Stimulated activated CD8-positive, alpha-beta memory T cell treated with anti-CD3 and anti-CD28 coated beads, Interleukin-4, amount 100 ng/mL, for 24 hours (primary cell): ENCODE results near the gene SPATA18.
"Not testable (repeated sequence)": the region's sequence is repeated elsewhere in the genome, so short reads cannot be mapped to it uniquely, and the experiment has no call there.

Experiments
- DNase-seq: peaks from one replicate; pipeline ENCODE4 v3.0.0-alpha.2; 2020; ENCODE audit warnings: low read depth

The SPATA18 gene

DNA sequence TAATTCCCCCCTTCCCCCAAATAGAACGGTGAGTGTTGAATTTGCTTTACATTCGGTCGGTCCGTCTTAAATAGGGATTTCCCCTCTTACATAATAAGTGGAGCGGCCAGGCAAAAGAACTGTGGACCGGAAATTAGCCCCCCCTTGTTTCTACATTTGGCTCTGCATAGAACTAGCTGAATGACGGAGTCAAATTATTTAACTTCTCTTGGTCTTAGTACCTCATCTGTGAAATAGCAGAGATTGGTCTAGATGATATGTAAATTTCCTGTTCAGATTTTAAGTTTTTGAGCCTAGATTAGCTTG lies 1.3 kb downstream of the SPATA18 start:
- DNase-seq: no peak

GRCh38 chr4:52054254-52054653 lies 3.1 kb downstream of the SPATA18 start:
- DNase-seq: no peak

GRCh38 chr4:52057196-52057595 lies 6.1 kb downstream of the SPATA18 start:
- no peak for DNase-seq

GRCh38 chr4:52058275-52058674 lies 7.2 kb downstream of the SPATA18 start:
- no peak for DNase-seq

DNA sequence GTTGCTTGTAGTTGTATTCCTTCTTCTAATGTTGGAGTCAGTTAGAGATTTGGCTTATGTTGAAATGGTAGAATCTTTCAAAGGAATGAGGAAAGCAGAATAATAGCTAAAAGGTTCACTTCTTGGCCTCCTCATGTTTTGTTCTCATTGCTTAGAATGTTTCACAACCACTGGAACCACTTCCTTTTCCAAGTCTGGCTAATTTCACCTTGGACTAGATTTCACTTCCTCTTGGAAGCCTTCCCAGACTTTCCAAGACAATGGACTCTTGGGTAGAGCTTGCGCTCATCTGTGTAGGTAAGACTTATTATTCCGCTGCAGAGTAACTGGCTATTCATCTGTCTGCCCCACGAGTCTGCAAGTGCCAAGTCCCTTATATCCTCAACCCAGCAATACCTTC lies 8.3 kb downstream of the SPATA18 start:
- no peak for DNase-seq

GRCh38 chr4:52069571-52069970 lies 18.5 kb downstream of the SPATA18 start:
- DNase-seq: no peak

DNA sequence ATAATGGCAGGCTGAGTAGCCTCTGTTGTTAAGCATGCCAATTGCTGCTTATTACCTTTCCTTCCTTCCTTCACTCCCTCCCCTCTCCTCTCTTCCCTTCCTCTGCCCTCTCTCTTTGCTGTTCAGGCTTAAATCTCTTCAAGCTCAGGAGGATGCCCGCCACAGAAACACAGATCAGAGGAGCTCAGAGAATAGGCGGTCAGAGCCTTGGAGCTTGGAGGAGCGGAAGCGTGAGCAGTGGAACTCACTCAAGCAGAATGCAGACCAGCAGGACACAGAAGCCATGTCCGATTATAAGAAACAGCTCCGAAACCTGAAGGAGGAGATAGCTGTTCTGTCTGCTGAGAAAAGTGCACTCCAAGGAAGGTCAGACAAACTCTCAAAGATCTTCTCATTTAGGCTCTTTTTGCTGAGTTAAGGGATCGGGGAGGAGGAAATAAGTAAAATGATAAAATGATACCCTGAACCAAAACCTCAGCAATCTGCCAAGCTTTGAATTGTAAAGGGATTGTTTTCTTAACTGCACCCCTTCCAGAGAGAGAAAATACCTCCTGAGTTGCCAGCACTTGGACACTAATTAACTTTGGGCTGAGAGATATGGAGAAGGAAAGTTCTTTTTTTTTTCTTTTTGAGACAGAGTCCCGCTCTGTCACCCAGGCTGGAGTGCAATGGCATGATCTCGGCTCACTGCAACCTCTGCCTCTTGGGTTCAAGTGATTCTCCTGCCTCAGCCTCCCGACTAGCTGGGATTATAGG lies 20.9 kb downstream of the SPATA18 start:
- DNase-seq: no peak

GRCh38 chr4:52076731-52077130 lies 25.6 kb downstream of the SPATA18 start:
- DNase-seq: no peak

GRCh38 chr4:52079659-52080058 lies 28.6 kb downstream of the SPATA18 start:
- DNase-seq: no peak

DNA sequence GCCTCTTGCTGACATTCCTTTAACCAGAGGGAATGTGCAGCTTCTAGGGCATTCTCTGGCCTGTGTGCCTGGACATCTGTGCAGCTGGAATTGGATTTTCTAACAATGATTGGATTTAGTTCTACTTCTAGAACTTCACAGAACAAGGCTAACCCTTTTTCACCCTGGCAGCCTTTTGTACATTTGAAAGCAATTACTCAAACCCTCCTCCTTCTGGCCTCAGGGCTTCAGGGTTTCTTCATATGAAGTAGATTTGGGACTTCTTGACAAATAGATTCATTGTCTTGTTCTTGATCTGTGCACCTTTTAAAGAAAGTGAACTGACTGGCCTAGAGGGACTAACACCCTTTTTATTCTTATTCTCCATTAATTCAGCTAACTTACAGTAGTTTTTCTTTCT lies 30.1 kb downstream of the SPATA18 start:
- no peak for DNase-seq

DNA sequence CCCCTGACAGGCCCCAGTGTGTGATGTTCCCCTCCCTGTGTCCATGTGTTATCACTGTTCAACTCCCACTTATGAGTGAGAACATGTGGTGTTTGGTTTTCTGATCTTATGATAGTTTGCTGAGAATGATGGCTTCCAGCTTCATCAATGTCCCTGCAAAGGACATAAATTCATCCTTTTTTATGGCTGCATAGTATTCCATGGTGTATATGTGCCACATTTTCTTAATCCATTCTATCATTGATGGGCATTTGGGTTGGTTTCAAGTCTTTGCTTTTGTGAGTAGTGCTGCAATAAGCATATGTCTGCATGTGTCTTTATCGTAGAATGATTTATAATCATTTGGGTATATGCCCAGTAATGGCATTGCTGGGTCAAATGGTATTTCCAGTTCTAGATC lies 35.3 kb downstream of the SPATA18 start:
- DNase-seq: not testable (repeated sequence)

GRCh38 chr4:52091801-52092200 lies 40.7 kb downstream of the SPATA18 start:
- no peak for DNase-seq

DNA sequence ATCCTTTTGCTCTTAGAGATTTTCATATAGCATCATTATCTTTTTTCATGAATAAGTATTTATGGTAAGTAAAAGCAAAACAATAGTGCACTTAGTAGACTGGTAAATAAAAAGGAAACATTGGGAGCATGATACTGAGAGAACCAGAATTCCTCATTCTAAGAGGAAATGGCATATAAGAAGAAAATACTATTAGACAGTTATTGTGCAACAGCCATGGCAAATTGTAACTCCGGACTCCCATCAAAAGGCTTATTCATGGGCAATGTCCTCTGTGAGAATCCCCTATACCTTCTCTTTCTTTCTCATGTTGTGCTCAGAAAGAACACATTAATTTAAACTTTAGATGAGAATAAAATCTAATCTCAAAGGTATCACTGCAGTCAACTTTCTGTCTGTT lies 42.4 kb downstream of the SPATA18 start:
- DNase-seq: no peak

DNA sequence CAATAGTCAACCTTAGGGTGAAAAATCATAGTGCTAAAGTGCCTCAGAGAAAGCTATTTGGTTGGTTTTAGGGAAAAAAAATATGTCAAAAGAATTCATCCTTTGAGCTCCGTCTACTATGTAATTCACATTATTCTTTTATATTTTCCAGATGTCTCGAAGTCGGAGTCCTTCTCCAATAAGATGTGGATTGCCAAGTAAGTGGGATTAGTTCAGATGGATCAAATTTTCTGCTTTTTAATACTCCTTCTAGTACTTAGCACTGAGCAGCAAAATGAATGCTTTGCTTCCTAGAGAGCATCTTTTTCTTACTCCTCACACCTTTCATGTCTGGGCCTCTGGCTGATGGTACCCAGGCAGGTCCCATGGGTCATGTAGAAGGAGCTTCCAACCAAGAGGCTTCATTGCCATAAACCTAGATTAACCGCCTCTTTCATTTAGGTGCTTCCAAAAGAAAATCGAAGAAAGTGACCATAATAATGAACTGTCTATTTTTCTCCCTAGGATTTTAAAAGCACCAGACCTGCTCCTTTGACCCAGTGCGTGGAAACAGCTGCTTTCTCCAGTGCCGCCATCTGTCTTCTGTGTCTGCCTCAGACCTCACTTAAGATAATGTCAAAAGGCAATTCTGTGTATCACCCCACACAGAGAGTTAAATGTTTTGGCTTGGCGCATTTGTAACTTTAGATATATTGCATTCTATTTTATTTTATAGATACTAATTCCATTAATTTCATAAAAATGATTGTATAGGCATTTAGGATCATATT lies 43.5 kb downstream of the SPATA18 start:
- no peak for DNase-seq

- no peak for DNase-seq
Observed at GRCh38 chr4:52095374-52095773, 44.3 kb downstream of the SPATA18 start.

GRCh38 chr4:52096048-52096447 lies 44.9 kb downstream of the SPATA18 start:
- DNase-seq: no peak

DNA sequence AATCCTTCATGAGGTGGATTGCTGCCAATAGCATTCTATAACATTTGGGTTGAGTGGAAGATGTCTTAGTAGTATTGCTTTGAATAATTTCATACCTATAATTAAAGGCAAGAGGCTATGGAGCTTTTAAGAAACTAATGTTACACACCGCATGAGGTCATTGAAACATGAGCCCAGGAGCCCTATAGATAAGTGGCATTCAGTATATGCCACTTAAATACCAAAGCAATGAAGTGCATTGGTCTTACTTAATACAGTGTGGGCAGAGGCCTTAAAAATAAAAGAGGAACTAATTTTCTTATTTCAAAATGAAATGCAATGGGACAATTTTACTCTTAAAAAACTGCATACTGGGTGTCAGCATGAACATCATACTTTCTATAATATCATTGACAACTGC lies 47.5 kb downstream of the SPATA18 start:
- no peak for DNase-seq

GRCh38 chr4:52099860-52100461 lies 48.9 kb downstream of the SPATA18 start:
- DNase-seq: no peak

GRCh38 chr4:52102587-52102986 lies 51.5 kb downstream of the SPATA18 start:
- no peak for DNase-seq

- no peak for DNase-seq
Observed at GRCh38 chr4:52103319-52103718, 52.2 kb downstream of the SPATA18 start.

GRCh38 chr4:52105276-52105675 lies 54.2 kb downstream of the SPATA18 start:
- DNase-seq: no peak

DNA sequence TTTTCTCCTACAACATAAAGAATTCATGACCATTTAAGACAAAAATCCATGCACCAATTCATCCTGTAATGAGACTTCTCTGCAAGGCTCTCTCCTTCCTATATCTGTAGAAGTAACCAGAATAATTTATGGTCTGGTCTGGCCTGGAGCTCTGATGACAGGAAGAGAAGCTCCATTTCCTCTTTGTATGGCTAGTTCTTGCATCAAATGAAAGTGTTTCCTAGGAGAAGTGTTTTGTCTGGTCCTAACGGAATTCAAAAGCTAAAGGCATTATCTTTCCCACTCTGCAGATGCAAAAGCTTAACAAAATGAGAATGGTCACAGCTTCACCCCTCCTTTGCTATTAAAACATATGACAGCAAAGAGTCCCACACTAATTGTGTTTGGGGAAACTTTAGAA lies 55.1 kb downstream of the SPATA18 start:
- DNase-seq: no peak

DNA sequence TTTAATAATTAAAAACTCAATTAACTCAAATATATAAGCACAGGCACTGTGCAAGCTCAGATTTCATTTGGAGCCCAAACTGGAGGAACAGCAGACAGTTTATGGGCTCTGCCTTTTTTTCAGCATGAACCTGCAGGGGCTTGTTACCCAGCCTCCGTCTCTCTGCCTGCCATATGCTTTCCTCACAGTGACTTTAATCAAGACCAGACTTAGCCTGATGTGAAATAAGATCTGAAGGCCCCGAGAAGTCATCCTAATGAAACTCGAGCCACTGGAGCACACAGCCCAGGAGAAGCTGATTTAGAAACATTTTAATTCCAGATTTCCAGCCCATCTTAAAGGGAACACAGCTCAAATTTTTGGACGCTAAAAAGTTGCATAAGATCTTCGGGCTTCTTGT lies 55.6 kb downstream of the SPATA18 start:
- DNase-seq: no peak
